Gastroesophageal sphincter (tissue), 4 donors: Measurements from ENCODE around the gene JMJD8. TPM values are rescaled to one million over a fixed set of nuclear protein-coding genes. Genes with fewer than 3 reads are reported as not detected.

ENCODE experiments used
- ATAC-seq: fragments of 150-250 bp; one replicate; pipeline ENCODE4 v1.9.1; 2016; ENCODE audit warnings: mild to moderate bottlenecking, moderate library complexity
- H3K27ac ChIP-seq, 4 donors: fragments of 200-600 bp; sonication (generic) in 3 of 4; 1 replicate in 3 of 4; 2 replicates in 1 of 4; pipeline ENCODE4 v1.5.1; 2016 to 2019
- H3K27me3 ChIP-seq: fragments of 200-600 bp; sonication (generic); one replicate; pipeline ENCODE4 v1.5.1; 2019
- H3K36me3 ChIP-seq, 2 donors: fragments of 200-600 bp; sonication (generic); one replicate each; pipeline ENCODE4 v1.5.1; 2019; ENCODE audit warnings: control low read depth in 1 of 2
- H3K4me1 ChIP-seq, 3 donors: fragments of 200-600 bp; sonication (generic); 1 replicate in 2 of 3; 2 replicates in 1 of 3; pipeline ENCODE4 v1.5.1; 2016 to 2019; ENCODE audit warnings: control low read depth in 2 of 3
- H3K4me3 ChIP-seq, 2 donors: fragments of 200-600 bp; sonication (generic); one replicate each; pipeline ENCODE4 v1.5.1; 2019; ENCODE audit warnings: mild to moderate bottlenecking in 1 of 2, moderate library complexity in 1 of 2
- H3K9me3 ChIP-seq, 3 donors: fragments of 200-600 bp; sonication (generic); one replicate each; pipeline ENCODE4 v1.5.1; 2017 to 2019; ENCODE audit warnings: control low read depth in 2 of 3
- EP300 ChIP-seq: sonication (generic); formaldehyde crosslinking; IDR thresholded peaks from one replicate; pipeline ENCODE4 v1.6.1; 2017; ENCODE audit warnings: antibody characterized with exemption, mild to moderate bottlenecking
- POLR2A ChIP-seq, 2 donors: fragments of 450-650 bp; IDR thresholded peaks; one replicate each; pipeline ENCODE4 v1.6.1; 2017; ENCODE audit warnings: antibody characterized with exemption in 2 of 2, mild to moderate bottlenecking in 2 of 2, moderate library complexity in 1 of 2
- POLR2AphosphoS5 ChIP-seq: sonication (generic); formaldehyde crosslinking; IDR thresholded peaks from one replicate; pipeline ENCODE4 v1.6.1; 2017; ENCODE audit warnings: antibody characterized with exemption
- WGBS, 2 donors: methylation state at CpG; one replicate each; pipeline ENCODE4 v1.1.5; 2018; ENCODE audit warnings: low coverage in 1 of 2; 5-methylcytosine and 5-hydroxymethylcytosine counted together
- total RNA-seq, 4 donors: library from RNA; depleted of rRNA; stranded (reverse); fragments of >200 nt; gene quantifications; one replicate each; pipeline ENCODE4 v1.1.0, GENCODE V29; 2016
- TF ChIP-seq, protein P1 (sequence below), 4 experiments: fragments of 200-600 bp in 2 of 4; fragments of 450-650 bp in 2 of 4; sonication (generic) in 1 of 4; IDR thresholded peaks; one replicate each; pipeline ENCODE4 v1.5.1; 2017 to 2019; ENCODE audit warnings: antibody characterized with exemption in 4 of 4, mild to moderate bottlenecking in 2 of 4, moderate library complexity in 2 of 4

Gene JMJD8
- total RNA-seq, 4 donors from 2014 or later: 70.2 to 109 (median 90.5) TPM

DNA sequence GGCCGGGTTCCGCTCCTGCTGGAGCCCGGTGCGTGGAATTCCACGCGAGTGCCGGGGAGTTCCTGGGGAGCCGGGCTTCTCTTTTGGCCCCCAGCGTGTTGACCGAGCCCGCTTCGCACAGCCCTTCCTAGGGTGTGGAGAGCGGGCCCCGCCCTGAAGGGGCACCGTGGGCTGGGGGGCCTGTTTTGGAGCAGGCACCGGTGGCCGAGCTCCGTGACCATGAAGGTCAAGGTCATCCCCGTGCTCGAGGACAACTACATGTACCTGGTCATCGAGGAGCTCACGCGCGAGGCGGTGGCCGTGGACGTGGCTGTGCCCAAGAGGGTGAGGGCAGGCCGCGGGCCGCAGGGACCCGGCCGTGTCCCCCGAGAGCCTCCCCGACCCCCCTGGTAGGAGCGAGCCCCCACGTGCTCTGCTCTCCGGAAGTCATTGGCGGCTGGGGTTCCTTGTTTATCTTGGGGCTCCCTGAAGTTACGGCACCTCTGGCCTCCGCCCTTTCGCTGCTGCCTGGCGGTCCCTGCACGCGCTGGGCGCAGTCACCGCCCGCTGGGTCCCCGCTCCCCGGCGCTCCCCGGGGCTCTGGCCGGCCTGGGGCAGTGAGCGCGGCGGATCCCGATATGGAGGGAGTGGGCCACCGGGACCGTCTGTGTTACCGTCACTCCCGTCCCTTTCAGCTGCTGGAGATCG is 43.3 kb upstream of the JMJD8 start:
- peaks cover 55% of the 10 kb centered on the region for H3K27me3 ChIP-seq
- peak overlapping the region; percentile 6 to 56 for H3K4me3 ChIP-seq
- no peaks in the 10 kb centered on the region for H3K9me3 ChIP-seq
- H3K27ac ChIP-seq: peak overlapping the region in 2 of 4 donors; percentile 3 to 51
- WGBS, 2 donors: no CpG with 5 or more reads among the region's 61 CpGs
- peak; percentile 6 for ATAC-seq
- H3K36me3 ChIP-seq: peaks cover 0 to 34% of the 10 kb centered on the region in 2 donors
- TF ChIP-seq, protein P1, sequence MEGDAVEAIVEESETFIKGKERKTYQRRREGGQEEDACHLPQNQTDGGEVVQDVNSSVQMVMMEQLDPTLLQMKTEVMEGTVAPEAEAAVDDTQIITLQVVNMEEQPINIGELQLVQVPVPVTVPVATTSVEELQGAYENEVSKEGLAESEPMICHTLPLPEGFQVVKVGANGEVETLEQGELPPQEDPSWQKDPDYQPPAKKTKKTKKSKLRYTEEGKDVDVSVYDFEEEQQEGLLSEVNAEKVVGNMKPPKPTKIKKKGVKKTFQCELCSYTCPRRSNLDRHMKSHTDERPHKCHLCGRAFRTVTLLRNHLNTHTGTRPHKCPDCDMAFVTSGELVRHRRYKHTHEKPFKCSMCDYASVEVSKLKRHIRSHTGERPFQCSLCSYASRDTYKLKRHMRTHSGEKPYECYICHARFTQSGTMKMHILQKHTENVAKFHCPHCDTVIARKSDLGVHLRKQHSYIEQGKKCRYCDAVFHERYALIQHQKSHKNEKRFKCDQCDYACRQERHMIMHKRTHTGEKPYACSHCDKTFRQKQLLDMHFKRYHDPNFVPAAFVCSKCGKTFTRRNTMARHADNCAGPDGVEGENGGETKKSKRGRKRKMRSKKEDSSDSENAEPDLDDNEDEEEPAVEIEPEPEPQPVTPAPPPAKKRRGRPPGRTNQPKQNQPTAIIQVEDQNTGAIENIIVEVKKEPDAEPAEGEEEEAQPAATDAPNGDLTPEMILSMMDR (IDR thresholded peaks at IDR 0.05): no peak
- no peak for TF ChIP-seq POLR2AphosphoS5
- TF ChIP-seq POLR2A (IDR thresholded peaks at IDR 0.05): no peak
- TF ChIP-seq EP300: no peak
- H3K4me1 ChIP-seq: peaks cover 0 to 37% (median 18%) of the 10 kb centered on the region in 3 donors

DNA sequence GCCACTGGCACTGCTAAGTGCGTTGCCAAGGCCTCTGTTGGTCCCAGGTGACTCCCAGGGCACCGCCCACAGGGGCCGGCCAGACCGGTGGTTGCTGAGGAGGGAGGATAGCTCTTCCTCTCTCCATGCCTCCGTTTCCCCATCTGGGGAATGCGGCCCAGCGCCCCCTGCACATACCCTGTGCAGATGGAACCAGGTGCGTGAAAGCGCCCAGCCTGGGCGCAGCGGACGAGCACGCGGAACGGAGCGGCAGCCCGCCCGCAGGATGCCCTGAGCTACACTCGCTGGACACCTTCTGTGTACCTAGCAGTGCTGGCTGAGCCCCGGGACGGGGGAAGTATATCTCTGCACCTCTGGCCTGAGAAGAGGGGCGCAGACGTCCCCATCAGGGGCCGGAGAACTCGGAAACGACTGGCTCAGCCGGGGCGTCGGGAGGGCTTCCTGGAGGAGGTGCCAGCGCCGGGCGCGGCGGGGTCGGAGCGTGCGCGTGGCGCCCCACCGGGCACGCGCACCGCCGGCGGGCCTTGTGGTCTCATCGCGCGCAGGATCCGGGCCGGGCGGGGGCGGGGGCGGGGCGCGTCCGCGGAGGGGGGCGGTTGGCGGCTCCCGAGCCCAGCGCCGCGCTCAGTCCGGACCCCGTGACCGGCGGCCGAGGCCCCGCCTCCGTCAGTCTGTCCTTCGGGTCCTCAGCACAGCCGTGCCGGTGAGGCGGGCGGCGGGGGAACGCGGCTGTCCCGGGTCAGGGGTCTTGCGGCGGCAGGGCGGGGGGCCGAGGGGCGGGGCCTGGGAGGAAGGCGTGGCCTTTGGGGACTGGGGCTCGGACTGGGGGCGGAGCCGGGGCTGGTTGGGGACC is 42.5 kb upstream of the JMJD8 start, which contains the start of the genes CCDC78 and HAGHL:
TSS of gene CCDC78 (minus strand) at position 6 of the 853 bp plus-strand sequence. CDS start 76 bp downstream, outside the sequence.
TSS of gene HAGHL (plus strand) at position 669 of the 853 bp plus-strand sequence. CDS start 404 bp downstream, outside the sequence.
- ATAC-seq: peak; percentile 41
- peak within 1 kb of the TSS in 2 of 4 donors; percentile 3 to 51 for H3K27ac ChIP-seq
- H3K27me3 ChIP-seq: peaks cover 55% of the 10 kb centered on the region
- H3K36me3 ChIP-seq: peaks cover 0 to 32% of the 10 kb centered on the region in 2 donors
- peak within 1 kb of the TSS; percentile 6 to 56 for H3K4me3 ChIP-seq
- H3K9me3 ChIP-seq: no peaks in the 10 kb centered on the region
- H3K4me1 ChIP-seq: peaks cover 0 to 45% (median 24%) of the 10 kb centered on the region in 3 donors
- TF ChIP-seq, protein P1 (IDR thresholded peaks at IDR 0.05): no peak
- TF ChIP-seq EP300 (no peak), POLR2A (IDR thresholded peaks at IDR 0.05) (no peak), POLR2AphosphoS5 (no peak)
- no CpG with 5 or more reads among the region's 88 CpGs for WGBS, 2 donors

DNA sequence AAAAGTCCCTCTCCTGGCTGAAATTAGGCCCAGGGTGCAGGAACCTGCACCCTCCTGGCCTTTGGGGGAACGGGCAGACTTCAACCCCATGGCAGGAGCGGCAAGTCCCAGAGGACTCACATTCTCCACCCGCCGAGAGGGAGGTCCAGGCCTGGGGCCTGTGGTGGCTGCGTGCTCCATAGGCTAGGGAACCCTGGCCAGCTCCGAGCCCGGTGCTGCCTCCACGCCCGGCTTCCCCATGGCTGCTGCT is 42.0 kb upstream of the JMJD8 start:
- H3K4me3 ChIP-seq: no peak overlapping the region
- TF ChIP-seq POLR2A (IDR thresholded peaks at IDR 0.05): no peak
- TF ChIP-seq EP300: no peak
- TF ChIP-seq POLR2AphosphoS5: no peak
- TF ChIP-seq, protein P1 (IDR thresholded peaks at IDR 0.05): no peak
- peaks cover 55% of the 10 kb centered on the region for H3K27me3 ChIP-seq
- H3K4me1 ChIP-seq: peaks cover 0 to 50% (median 27%) of the 10 kb centered on the region in 3 donors
- no peaks in the 10 kb centered on the region for H3K9me3 ChIP-seq
- H3K27ac ChIP-seq: no peak overlapping the region
- H3K36me3 ChIP-seq: peaks cover 0 to 26% of the 10 kb centered on the region in 2 donors
- WGBS, 2 donors: no CpG with 5 or more reads among the region's 9 CpGs
- ATAC-seq: no peak

DNA sequence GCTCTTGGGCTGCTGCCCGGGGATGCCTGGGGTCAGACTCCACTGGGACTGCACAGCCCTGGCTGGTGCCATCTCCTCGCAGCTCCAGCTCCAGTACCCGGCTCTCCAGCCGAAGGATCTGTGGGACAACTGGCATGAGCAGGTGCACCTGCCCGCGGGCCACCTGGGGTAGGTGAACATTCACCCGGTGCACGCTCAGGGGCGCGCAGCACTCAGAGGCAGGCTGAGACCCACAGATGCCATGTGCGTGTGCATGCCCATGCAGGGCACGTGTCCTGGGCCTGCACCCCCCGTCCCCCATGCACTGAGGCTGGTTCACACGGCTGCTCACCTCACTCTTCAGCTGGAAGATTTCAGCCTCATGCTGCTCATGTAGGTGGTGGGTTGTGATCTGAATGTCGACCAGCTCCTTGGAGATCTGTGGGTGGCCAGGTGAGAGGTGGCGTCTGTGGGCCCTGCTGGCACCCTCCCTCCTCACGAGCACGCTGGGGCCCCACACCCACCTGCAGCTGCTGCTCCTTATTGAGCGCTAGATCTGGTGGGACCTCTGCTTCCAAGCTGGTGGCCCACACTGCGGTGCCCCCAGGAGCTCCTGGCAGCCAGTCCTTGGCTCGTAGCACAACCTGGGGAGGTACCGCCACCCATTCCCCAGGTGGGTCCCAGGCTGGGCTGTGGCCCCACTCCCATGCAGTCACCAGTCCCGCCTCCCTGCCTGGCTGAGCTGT is 41.5 kb upstream of the JMJD8 start:
- ATAC-seq: no peak
- H3K4me3 ChIP-seq: no peak overlapping the region
- 49% methylated on average over 4 of the region's 23 CpGs; no CpG with 5 or more reads in 1 of the 2 donors for WGBS, 2 donors
- TF ChIP-seq POLR2AphosphoS5 (no peak), EP300 (no peak), POLR2A (IDR thresholded peaks at IDR 0.05) (no peak)
- TF ChIP-seq, protein P1 (IDR thresholded peaks at IDR 0.05): no peak
- H3K36me3 ChIP-seq: peaks cover 0 to 21% of the 10 kb centered on the region in 2 donors
- peaks cover 55% of the 10 kb centered on the region for H3K27me3 ChIP-seq
- peaks cover 0 to 52% (median 27%) of the 10 kb centered on the region in 3 donors for H3K4me1 ChIP-seq
- no peak overlapping the region for H3K27ac ChIP-seq
- H3K9me3 ChIP-seq: no peaks in the 10 kb centered on the region
